ENCODE results near the gene MRRF.
"Not testable (repeated sequence)": the region's sequence is repeated elsewhere in the genome, so short reads cannot be mapped to it uniquely, and the experiment has no call there.

MRRF gene

DNA sequence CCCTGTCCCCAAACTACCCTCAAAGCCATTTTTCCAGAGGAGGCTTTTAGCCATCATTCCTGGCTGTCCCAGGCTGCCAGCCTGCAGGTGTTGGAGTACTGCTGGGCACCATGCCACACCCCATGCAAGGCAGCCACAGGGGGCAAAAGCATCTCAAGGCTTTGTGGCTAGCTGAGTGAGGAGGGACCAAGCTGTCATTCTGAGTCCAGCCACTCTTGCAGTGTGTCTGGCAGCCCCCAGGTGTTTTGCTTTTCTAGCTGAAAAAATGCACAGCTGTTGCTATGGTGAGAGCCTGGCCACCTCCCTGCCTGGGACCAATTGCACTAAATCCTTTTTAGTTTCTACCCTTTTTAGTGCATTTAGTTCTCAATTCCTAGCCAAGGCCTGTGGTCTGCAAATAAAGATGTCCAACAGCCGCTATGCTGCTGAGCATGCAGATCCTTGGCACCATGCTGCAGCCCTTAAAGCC, 55.8 kb downstream of the MRRF start:
- Histone ChIP-seq H4K8ac (ENCODE audit: low read depth, low read length) (no peak overlapping the region), H3K9ac (ENCODE audit: low read length) (no peak overlapping the region), H3K14ac (ENCODE audit: low read length) (no peak overlapping the region), H2AFZ (ENCODE audit: insufficient read depth, low read length, poor library complexity) (no peak overlapping the region), H4K12ac (ENCODE audit: low read depth, low read length) (no peak overlapping the region), H3K27me3 (ENCODE audit: insufficient read depth, low read length) (no peaks in the 10 kb centered on the region), H3K79me2 (ENCODE audit: control insufficient read depth, insufficient read depth, low read length, poor library complexity) (no peaks in the 10 kb centered on the region), H3K18ac (ENCODE audit: low read length) (no peak overlapping the region), H2BK5ac (ENCODE audit: low read depth, low read length, poor library complexity) (no peak overlapping the region), H2BK12ac (ENCODE audit: low read length) (no peak overlapping the region), H3K4ac (ENCODE audit: low read depth, low read length) (no peak overlapping the region), H3K4me1 (ENCODE audit: control insufficient read depth in 1 of 2, insufficient read depth in 2 of 2, low read length in 2 of 2) (no peaks in the 10 kb centered on the region), H4K91ac (ENCODE audit: low read depth, low read length) (no peak overlapping the region), H3K36me3 (ENCODE audit: control insufficient read depth in 1 of 2, insufficient read depth in 2 of 2, low read length in 2 of 2) (peaks cover 12 to 20% of the 10 kb centered on the region in 2 experiments), H3K79me1 (ENCODE audit: low read length) (no peaks in the 10 kb centered on the region), H3K4me2 (ENCODE audit: low read length) (no peak overlapping the region), H2BK120ac (ENCODE audit: insufficient read depth, low read length, poor library complexity) (no peak overlapping the region), H3K9me3 (ENCODE audit: insufficient read depth, low read depth, low read length) (no peaks in the 10 kb centered on the region), H3K27ac (ENCODE audit: low read depth, low read length) (no peak overlapping the region), H2AK5ac (ENCODE audit: low read length) (no peak overlapping the region), H3K4me3 (ENCODE audit: low read depth, low read length) (no peak overlapping the region), H3K23ac (ENCODE audit: low read length) (no peak overlapping the region)
- whole genome bisulfite sequencing (ENCODE audit: extremely low coverage, insufficient coverage, insufficient read length): no CpG with 5 or more reads among the region's 1 CpG
- no peak for DNase-seq

DNA sequence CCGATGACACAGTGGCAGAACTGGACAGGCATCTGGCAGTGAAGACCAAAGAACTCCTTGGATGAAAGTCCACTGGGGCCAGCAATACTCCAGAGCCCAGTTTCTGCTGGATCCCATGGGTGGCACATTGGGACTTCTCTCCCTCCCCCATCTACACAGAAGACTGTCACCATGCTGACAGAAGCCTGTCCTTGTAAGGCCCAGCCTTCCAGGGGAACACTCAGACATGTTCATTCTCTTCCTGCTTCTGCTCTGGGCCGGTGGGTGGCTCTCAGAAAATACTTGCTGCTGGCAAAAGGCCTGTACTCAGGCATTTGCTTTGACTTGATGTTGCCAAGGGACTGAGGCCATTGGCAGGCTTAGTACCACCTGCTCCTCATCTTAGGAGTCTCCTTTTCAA, 57.9 kb downstream of the MRRF start:
- Histone ChIP-seq H3K14ac (ENCODE audit: low read length) (no peak overlapping the region), H2AK5ac (ENCODE audit: low read length) (no peak overlapping the region), H3K4me2 (ENCODE audit: low read length) (no peak overlapping the region), H3K18ac (ENCODE audit: low read length) (no peak overlapping the region), H2BK5ac (ENCODE audit: low read depth, low read length, poor library complexity) (no peak overlapping the region), H3K27me3 (ENCODE audit: insufficient read depth, low read length) (no peaks in the 10 kb centered on the region), H2BK12ac (ENCODE audit: low read length) (no peak overlapping the region), H2BK120ac (ENCODE audit: insufficient read depth, low read length, poor library complexity) (no peak overlapping the region), H4K91ac (ENCODE audit: low read depth, low read length) (no peak overlapping the region), H4K8ac (ENCODE audit: low read depth, low read length) (no peak overlapping the region), H4K12ac (ENCODE audit: low read depth, low read length) (peak overlapping the region; percentile 36), H3K79me2 (ENCODE audit: control insufficient read depth, insufficient read depth, low read length, poor library complexity) (no peaks in the 10 kb centered on the region), H3K4ac (ENCODE audit: low read depth, low read length) (no peak overlapping the region), H3K9me3 (ENCODE audit: insufficient read depth, low read depth, low read length) (no peaks in the 10 kb centered on the region), H3K9ac (ENCODE audit: low read length) (no peak overlapping the region), H3K4me1 (ENCODE audit: control insufficient read depth in 1 of 2, insufficient read depth in 2 of 2, low read length in 2 of 2) (no peaks in the 10 kb centered on the region), H2AFZ (ENCODE audit: insufficient read depth, low read length, poor library complexity) (no peak overlapping the region), H3K23ac (ENCODE audit: low read length) (no peak overlapping the region), H3K27ac (ENCODE audit: low read depth, low read length) (no peak overlapping the region), H3K79me1 (ENCODE audit: low read length) (no peaks in the 10 kb centered on the region), H3K36me3 (ENCODE audit: control insufficient read depth in 1 of 2, insufficient read depth in 2 of 2, low read length in 2 of 2) (peaks cover 12 to 18% of the 10 kb centered on the region in 2 experiments), H3K4me3 (ENCODE audit: low read depth, low read length) (no peak overlapping the region)
- no peak for DNase-seq
- WGBS (ENCODE audit: extremely low coverage, insufficient coverage, insufficient read length): no CpG with 5 or more reads among the region's 2 CpGs

DNA sequence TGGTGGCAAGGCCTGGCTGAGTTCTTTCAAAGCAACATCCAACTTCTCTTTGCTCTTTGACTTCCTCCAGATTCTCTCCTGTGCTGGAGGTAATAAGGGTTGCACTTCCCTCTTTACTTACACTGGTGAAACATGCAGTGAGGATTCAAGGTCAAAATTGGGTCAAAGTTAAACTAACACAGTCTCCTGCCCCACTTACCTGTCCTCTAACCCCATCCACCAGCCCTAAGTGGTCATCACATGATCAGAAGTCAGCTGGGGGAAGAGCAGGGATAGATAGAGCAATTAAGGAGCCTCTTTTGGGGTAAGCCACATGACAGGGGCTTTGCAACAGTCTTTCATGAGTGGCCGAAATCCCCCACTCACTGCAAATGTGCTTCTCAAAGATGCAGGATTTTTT, 60.0 kb downstream of the MRRF start:
- not testable (repeated sequence) for H2AFZ ChIP-seq (ENCODE audit: insufficient read depth, low read length, poor library complexity); H3K27me3 ChIP-seq (ENCODE audit: insufficient read depth, low read length); H3K79me2 ChIP-seq (ENCODE audit: control insufficient read depth, insufficient read depth, low read length, poor library complexity); H4K91ac ChIP-seq (ENCODE audit: low read depth, low read length); H4K12ac ChIP-seq (ENCODE audit: low read depth, low read length); H4K8ac ChIP-seq (ENCODE audit: low read depth, low read length); H3K4ac ChIP-seq (ENCODE audit: low read depth, low read length); H2AK5ac ChIP-seq (ENCODE audit: low read length); H2BK120ac ChIP-seq (ENCODE audit: insufficient read depth, low read length, poor library complexity); H3K9ac ChIP-seq (ENCODE audit: low read length); H3K4me3 ChIP-seq (ENCODE audit: low read depth, low read length); H3K4me1 ChIP-seq (ENCODE audit: control insufficient read depth in 1 of 2, insufficient read depth in 2 of 2, low read length in 2 of 2); H3K9me3 ChIP-seq (ENCODE audit: insufficient read depth, low read depth, low read length); H3K4me2 ChIP-seq (ENCODE audit: low read length); H3K14ac ChIP-seq (ENCODE audit: low read length); H2BK5ac ChIP-seq (ENCODE audit: low read depth, low read length, poor library complexity); H2BK12ac ChIP-seq (ENCODE audit: low read length); H3K79me1 ChIP-seq (ENCODE audit: low read length); H3K23ac ChIP-seq (ENCODE audit: low read length); H3K27ac ChIP-seq (ENCODE audit: low read depth, low read length); H3K18ac ChIP-seq (ENCODE audit: low read length); DNase-seq
- peaks cover 10 to 18% of the 10 kb centered on the region in 2 experiments for H3K36me3 ChIP-seq (ENCODE audit: control insufficient read depth in 1 of 2, insufficient read depth in 2 of 2, low read length in 2 of 2)
- no CpG with 5 or more reads among the region's 1 CpG for WGBS (ENCODE audit: extremely low coverage, insufficient coverage, insufficient read length)

DNA sequence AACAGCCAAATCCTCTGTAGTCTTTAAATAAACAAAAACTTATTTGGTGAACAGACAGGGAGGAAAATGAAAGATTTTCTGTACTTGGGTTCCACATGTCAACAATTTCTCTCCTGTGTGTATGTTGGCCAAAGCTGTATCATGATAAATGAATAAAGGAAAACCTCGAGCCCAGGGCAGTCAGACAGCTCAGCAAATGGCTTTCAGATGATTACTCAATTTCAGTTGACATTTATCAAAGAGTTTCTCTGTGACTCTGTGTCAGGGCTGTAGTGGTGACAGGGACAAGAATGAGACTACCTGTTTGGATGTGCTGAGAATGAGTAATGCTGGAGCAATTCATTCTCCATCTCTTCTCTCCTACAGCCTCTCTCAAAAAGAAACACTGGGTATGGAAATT, 60.4 kb downstream of the MRRF start:
- no peak overlapping the region for H2BK120ac ChIP-seq (ENCODE audit: insufficient read depth, low read length, poor library complexity)
- no peak overlapping the region for H3K23ac ChIP-seq (ENCODE audit: low read length)
- no peak overlapping the region for H3K4me3 ChIP-seq (ENCODE audit: low read depth, low read length)
- H3K79me2 ChIP-seq (ENCODE audit: control insufficient read depth, insufficient read depth, low read length, poor library complexity): no peaks in the 10 kb centered on the region
- no peak overlapping the region for H3K4ac ChIP-seq (ENCODE audit: low read depth, low read length)
- no peak overlapping the region for H4K12ac ChIP-seq (ENCODE audit: low read depth, low read length)
- no peak overlapping the region for H3K4me2 ChIP-seq (ENCODE audit: low read length)
- H3K14ac ChIP-seq (ENCODE audit: low read length): no peak overlapping the region
- no peak overlapping the region for H2AFZ ChIP-seq (ENCODE audit: insufficient read depth, low read length, poor library complexity)
- H3K9ac ChIP-seq (ENCODE audit: low read length): no peak overlapping the region
- no peak overlapping the region for H4K91ac ChIP-seq (ENCODE audit: low read depth, low read length)
- H3K9me3 ChIP-seq (ENCODE audit: insufficient read depth, low read depth, low read length): no peaks in the 10 kb centered on the region
- H3K27me3 ChIP-seq (ENCODE audit: insufficient read depth, low read length): no peaks in the 10 kb centered on the region
- no peak overlapping the region for H3K27ac ChIP-seq (ENCODE audit: low read depth, low read length)
- H2BK12ac ChIP-seq (ENCODE audit: low read length): no peak overlapping the region
- H3K79me1 ChIP-seq (ENCODE audit: low read length): no peaks in the 10 kb centered on the region
- H3K18ac ChIP-seq (ENCODE audit: low read length): no peak overlapping the region
- no peaks in the 10 kb centered on the region for H3K4me1 ChIP-seq (ENCODE audit: control insufficient read depth in 1 of 2, insufficient read depth in 2 of 2, low read length in 2 of 2)
- H3K36me3 ChIP-seq (ENCODE audit: control insufficient read depth in 1 of 2, insufficient read depth in 2 of 2, low read length in 2 of 2): peaks cover 8 to 18% of the 10 kb centered on the region in 2 experiments
- no peak overlapping the region for H4K8ac ChIP-seq (ENCODE audit: low read depth, low read length)
- H2AK5ac ChIP-seq (ENCODE audit: low read length): no peak overlapping the region
- no peak overlapping the region for H2BK5ac ChIP-seq (ENCODE audit: low read depth, low read length, poor library complexity)
- no CpG with 5 or more reads among the region's 1 CpG for WGBS (ENCODE audit: extremely low coverage, insufficient coverage, insufficient read length)
- DNase-seq: peak in 1 of 2 donors; percentile 53

Measured in trophoblast cell (in vitro differentiated cells and primary cell).